Nephron progenitor cell (in vitro differentiated cells): ENCODE measurements around the gene ANKRD61.
"Not testable (repeated sequence)": the region's sequence is repeated elsewhere in the genome, so short reads cannot be mapped to it uniquely, and the experiment has no call there.

Experiments used
- DNase-seq: peaks from one replicate; pipeline ENCODE4 v3.0.0; 2021
- H3K27ac Mint-ChIP-seq: 2 replicates; pipeline ENCODE4 v1.8.0; 2021; ENCODE audit warnings: mild to moderate bottlenecking, moderate library complexity, mixed read lengths
- H3K27me3 Mint-ChIP-seq: 2 replicates; pipeline ENCODE4 v1.8.0; 2021; ENCODE audit warnings: mild to moderate bottlenecking, low read depth, mixed read lengths; ENCODE audit not compliant: poor library complexity
- H3K36me3 Mint-ChIP-seq: 2 replicates; pipeline ENCODE4 v1.8.0; 2021; ENCODE audit warnings: low read depth, mixed read lengths
- H3K4me1 Mint-ChIP-seq: 2 replicates; pipeline ENCODE4 v1.8.0; 2021; ENCODE audit warnings: mixed read lengths
- H3K4me3 Mint-ChIP-seq: 2 replicates; pipeline ENCODE4 v1.8.0; 2021; ENCODE audit warnings: mild to moderate bottlenecking, moderate library complexity, mixed read lengths
- H3K9me3 Mint-ChIP-seq: 2 replicates; pipeline ENCODE4 v1.8.0; 2021; ENCODE audit warnings: mild to moderate bottlenecking, moderate library complexity, mixed read lengths
- CTCF ChIP-seq: fragments of 200-600 bp; sonication (generic); IDR thresholded peaks from 2 replicates; pipeline ENCODE4 v1.5.0; 2021; ENCODE audit warnings: antibody characterized with exemption

The ANKRD61 gene

GRCh38 chr7:6074612-6075380, 43.6 kb downstream of the ANKRD61 start:
- no peak for DNase-seq
- H3K36me3 Mint-ChIP-seq = no peaks in the 10 kb centered on the region
- TF ChIP-seq CTCF = no peak
- no peaks in the 10 kb centered on the region for H3K9me3 Mint-ChIP-seq
- H3K27me3 Mint-ChIP-seq = peaks cover 11% of the 10 kb centered on the region
- no peak overlapping the region for H3K4me3 Mint-ChIP-seq
- no peaks in the 10 kb centered on the region for H3K4me1 Mint-ChIP-seq
- no peak overlapping the region for H3K27ac Mint-ChIP-seq

- peaks cover 9% of the 10 kb centered on the region for H3K4me1 Mint-ChIP-seq
- no peaks in the 10 kb centered on the region for H3K36me3 Mint-ChIP-seq
- no peak overlapping the region for H3K4me3 Mint-ChIP-seq
- H3K9me3 Mint-ChIP-seq = no peaks in the 10 kb centered on the region
- peaks cover 5% of the 10 kb centered on the region for H3K27me3 Mint-ChIP-seq
- TF ChIP-seq CTCF = no peak
- no peak overlapping the region for H3K27ac Mint-ChIP-seq
- DNase-seq = no peak
Measured at GRCh38 chr7:6078548-6078947, 47.4 kb downstream of the ANKRD61 start.

- not testable (repeated sequence) for H3K27ac Mint-ChIP-seq, DNase-seq, H3K36me3 Mint-ChIP-seq, H3K9me3 Mint-ChIP-seq, H3K4me3 Mint-ChIP-seq, H3K27me3 Mint-ChIP-seq, H3K4me1 Mint-ChIP-seq
Measured at GRCh38 chr7:6083047-6083446, 51.9 kb downstream of the ANKRD61 start.
